K562 (cell line): Measurements from ENCODE around the gene RANBP3. TPM values are rescaled to one million over a fixed set of nuclear protein-coding genes. Genes with fewer than 3 reads are reported as not detected.

Experiments used
- ILK ChIP-seq: fragments of 450-650 bp; IDR thresholded peaks from 2 replicates; pipeline ENCODE4 v1.6.1; 2016; ENCODE audit warnings: missing genetic modification characterization, low read depth, mild to moderate bottlenecking, missing compliant biosample characterization, moderate library complexity, borderline replicate concordance
- ZHX1 ChIP-seq: fragments of 150-350 bp; conservative IDR thresholded peaks from 2 replicates; pipeline ENCODE4 v1.6.1; 2014; ENCODE audit warnings: low read length
- ZNF518B ChIP-seq: fragments of 250-450 bp; sonication (Bioruptor Pico); IDR thresholded peaks from 2 replicates; pipeline ENCODE4 v1.5.0; 2021; ENCODE audit warnings: mild to moderate bottlenecking, moderate library complexity
- polyA plus RNA-seq, 8 experiments: library from polyadenylated mRNA; depleted of rRNA in 4 of 8; stranded (reverse) in 5 of 8; unstranded in 3 of 8; fragments of >200 nt; fragmentation: Nextera tagmentation in 2 of 8; fragmentation: Illumina TruSeq in 1 of 8; extraction: Ambion mirVana in 2 of 8; extraction: Trizol in 1 of 8; gene quantifications; 2 replicates each; pipeline versions ENCODE4 v1.2.1 to v1.2.3, GENCODE V29; 2011 to 2014; ENCODE audit warnings: inconsistent platforms in 1 of 8, missing spikeins in 1 of 8
- total RNA-seq, 7 experiments: library from RNA; depleted of rRNA in 6 of 7; stranded (reverse); fragments of >200 nt in 6 of 7; fragmentation: Illumina TruSeq in 2 of 7; extraction: Trizol in 2 of 7; gene quantifications; 2 replicates each; pipeline versions ENCODE4 v1.2.1 to v1.2.3, GENCODE V29; 2011 to 2021; ENCODE audit warnings: low replicate concordance in 1 of 7

The RANBP3 gene
- total and polyA plus RNA-seq, 9 of the 15 experiments (the other 6 are each of a cell fraction or from before 2014, with no cell fraction given), result 0.90 to 95.1 (median 63.2) TPM

DNA sequence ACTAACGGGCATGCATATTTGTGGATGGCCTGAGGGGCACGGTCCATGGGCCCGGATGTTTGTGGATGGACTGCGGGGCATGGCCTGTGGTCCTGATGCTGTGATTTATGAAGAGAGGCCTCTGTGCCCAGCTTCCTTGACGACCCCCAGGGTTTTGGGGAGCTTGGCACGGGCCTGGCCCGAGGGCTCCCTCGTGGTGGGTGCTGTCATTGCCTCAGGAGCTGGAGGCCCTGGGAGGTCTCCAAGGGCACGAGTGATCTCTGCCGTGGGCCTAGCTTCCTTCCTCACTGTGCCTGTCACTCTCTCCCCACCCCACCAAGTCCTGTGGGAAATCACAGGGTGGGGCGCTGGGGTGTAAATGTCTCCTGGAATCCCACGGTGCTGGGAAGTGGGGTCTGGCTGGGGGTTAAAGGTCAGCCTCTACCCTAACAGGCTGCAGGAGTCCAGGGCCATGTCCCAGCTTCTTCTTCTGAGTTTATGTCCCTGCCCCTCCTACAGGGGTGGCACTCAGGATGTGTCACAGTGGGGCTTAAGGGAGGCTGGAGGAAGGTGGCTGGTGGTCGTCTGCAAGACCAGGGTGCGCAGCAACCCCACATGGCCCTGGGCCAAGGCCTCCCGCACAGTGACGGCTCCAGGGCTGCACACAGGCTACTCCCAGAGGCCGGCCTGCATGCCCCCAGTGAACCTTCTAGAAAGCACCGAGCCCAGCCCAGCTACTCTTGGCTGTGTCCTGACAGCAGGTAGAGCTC lies 27.6 kb upstream of the RANBP3 start (continued):
- TF ChIP-seq ZHX1, result no peak
- TF ChIP-seq ILK (tag), result no peak
- TF ChIP-seq ZNF518B (CRISPR knock-in tag), result no peak
